K562 (cell line): Measurements from ENCODE around the gene DPH6. TPM values are rescaled to one million over a fixed set of nuclear protein-coding genes. Genes with fewer than 3 reads are reported as not detected.

Experiments used
- CHD7 ChIP-seq: fragments of 200-600 bp; sonication (generic); IDR thresholded peaks from one replicate; pipeline ENCODE4 v1.6.1; 2012; ENCODE audit warnings: mild to moderate bottlenecking, low read depth, low read length, inconsistent platforms
- GTF2B ChIP-seq: IDR thresholded peaks from 2 replicates; pipeline ENCODE4 v1.6.1; 2011; ENCODE audit not compliant: insufficient read length; ENCODE audit errors: extremely low read depth
- GTF2E2 ChIP-seq: fragments of 200-800 bp; sonication (Bioruptor generic); IDR thresholded peaks from 2 replicates; pipeline ENCODE4 v1.6.1; 2016; ENCODE audit warnings: missing genetic modification characterization, missing compliant biosample characterization
- KLF16 ChIP-seq: IDR thresholded peaks from 2 replicates; pipeline ENCODE4 v1.6.1; 2016; ENCODE audit warnings: antibody characterized with exemption
- POLR2AphosphoS2 ChIP-seq: IDR thresholded peaks from 2 replicates; pipeline ENCODE4 v1.6.1; 2012; ENCODE audit warnings: low read length, improper control_type of control experiment
- PREB ChIP-seq: sonication (generic); formaldehyde crosslinking; IDR thresholded peaks from 2 replicates; pipeline ENCODE4 v1.8.1; 2023; ENCODE audit warnings: mild to moderate bottlenecking, missing genetic modification reagents
- SRSF7 ChIP-seq: fragments of 200-400 bp; formaldehyde crosslinking; optimal IDR thresholded peaks from 2 replicates; pipeline ENCODE3; 2017; ENCODE audit warnings: mild to moderate bottlenecking, low read depth, low read length
- ZNF75A ChIP-seq: fragments of 450-650 bp; formaldehyde crosslinking; IDR thresholded peaks from 2 replicates; pipeline ENCODE4 v1.4.0; 2020; ENCODE audit warnings: mild to moderate bottlenecking
- polyA plus RNA-seq, 8 experiments: library from polyadenylated mRNA; depleted of rRNA in 4 of 8; stranded (reverse) in 5 of 8; unstranded in 3 of 8; fragments of >200 nt; fragmentation: Nextera tagmentation in 2 of 8; fragmentation: Illumina TruSeq in 1 of 8; extraction: Ambion mirVana in 2 of 8; extraction: Trizol in 1 of 8; gene quantifications; 2 replicates each; pipeline versions ENCODE4 v1.2.1 to v1.2.3, GENCODE V29; 2011 to 2014; ENCODE audit warnings: inconsistent platforms in 1 of 8, missing spikeins in 1 of 8
- total RNA-seq, 7 experiments: library from RNA; depleted of rRNA in 6 of 7; stranded (reverse); fragments of >200 nt in 6 of 7; fragmentation: Illumina TruSeq in 2 of 7; extraction: Trizol in 2 of 7; gene quantifications; 2 replicates each; pipeline versions ENCODE4 v1.2.1 to v1.2.3, GENCODE V29; 2011 to 2021; ENCODE audit warnings: low replicate concordance in 1 of 7

The DPH6 gene
- total and polyA plus RNA-seq, 9 of the 15 experiments (the other 6 are each of a cell fraction or from before 2014, with no cell fraction given) = 10.1 to 69.1 (median 18.8) TPM

- no peak for TF ChIP-seq CHD7
- no peak for TF ChIP-seq SRSF7
- no peak for TF ChIP-seq POLR2AphosphoS2
- no peak for TF ChIP-seq ZNF75A (CRISPR knock-in tag)
- TF ChIP-seq GTF2B = no peak
- TF ChIP-seq PREB = no peak
- TF ChIP-seq GTF2E2 = no peak
- TF ChIP-seq KLF16 = no peak
Measured at GRCh38 chr15:35330916-35331315, 215.0 kb downstream of the DPH6 start (continued).
